K562 (cell line): ENCODE results near the gene ACOT2.
"Not testable (repeated sequence)": the region's sequence is repeated elsewhere in the genome, so short reads cannot be mapped to it uniquely, and the experiment has no call there.

ENCODE experiments used
- CCAR2 ChIP-seq: fragments of 200-400 bp; formaldehyde crosslinking; IDR thresholded peaks from 2 replicates; pipeline ENCODE4 v1.6.1; 2017; ENCODE audit warnings: mild to moderate bottlenecking, low read depth, low read length
- CREBBP ChIP-seq: IDR thresholded peaks from one replicate; pipeline ENCODE4 v1.6.1; 2012; ENCODE audit warnings: low read depth, mild to moderate bottlenecking, control low read depth, inconsistent platforms, low read length
- ELK1 ChIP-seq: sonication (generic); formaldehyde crosslinking; IDR thresholded peaks from 2 replicates; pipeline ENCODE4 v1.8.1; 2022; ENCODE audit warnings: missing genetic modification reagents
- EZH2 ChIP-seq: IDR thresholded peaks from 2 replicates; pipeline ENCODE4 v1.6.1; 2012; ENCODE audit warnings: low read depth, mild to moderate bottlenecking, inconsistent platforms, low read length, borderline replicate concordance
- FOXJ3 ChIP-seq: sonication (generic); formaldehyde crosslinking; IDR thresholded peaks from 2 replicates; pipeline ENCODE4 v1.4.0; 2020; ENCODE audit warnings: mild to moderate bottlenecking, missing genetic modification reagents
- MCM7 ChIP-seq, 2 experiments: fragments of 450-650 bp; IDR thresholded peaks; 2 replicates each; pipeline ENCODE4 v1.6.1; 2016 to 2018
- MTA1 ChIP-seq: fragments of 450-650 bp; IDR thresholded peaks from 2 replicates; pipeline ENCODE4 v1.6.1; 2017; ENCODE audit warnings: borderline replicate concordance
- PHF8 ChIP-seq: fragments of 200-600 bp; sonication (generic); IDR thresholded peaks from 2 replicates; pipeline ENCODE4 v1.6.1; 2012; ENCODE audit warnings: mixed run types, mild to moderate bottlenecking, inconsistent platforms, low read length, moderate library complexity, borderline replicate concordance
- POLR2A ChIP-seq: fragments of 450-650 bp; conservative IDR thresholded peaks from 2 replicates; pipeline ENCODE4 v1.6.1; 2016
- RBM39 ChIP-seq: fragments of 200-400 bp; formaldehyde crosslinking; optimal IDR thresholded peaks from 2 replicates; pipeline ENCODE3; 2018; ENCODE audit warnings: low read depth, low read length
- SRF ChIP-seq, 2 experiments: fragments of 250-450, 450-650 bp in 1 of 2; sonication (Bioruptor Pico) in 1 of 2; sonication (generic) in 1 of 2; formaldehyde crosslinking; IDR thresholded peaks; 2 replicates each; pipeline versions ENCODE4 v1.5.0 to v1.5.1; 2020 to 2022; ENCODE audit warnings: mild to moderate bottlenecking in 1 of 2, missing genetic modification reagents in 1 of 2
- ZNF518B ChIP-seq: fragments of 250-450 bp; sonication (Bioruptor Pico); IDR thresholded peaks from 2 replicates; pipeline ENCODE4 v1.5.0; 2021; ENCODE audit warnings: mild to moderate bottlenecking, moderate library complexity
- TF ChIP-seq, protein P1 (sequence below), 3 experiments: IDR thresholded peaks in 2 of 3; conservative IDR thresholded peaks in 1 of 3; 2 replicates each; pipeline ENCODE4 v1.5.1; 2011 to 2012; ENCODE audit warnings: low read length in 3 of 3, mild to moderate bottlenecking in 3 of 3, control low read depth in 2 of 3, improper control_type of control experiment in 1 of 3, inconsistent platforms in 1 of 3, low read depth in 1 of 3, mixed read lengths in 1 of 3, moderate library complexity in 1 of 3; ENCODE audit not compliant: insufficient read depth in 2 of 3
- TF ChIP-seq, protein P2 (sequence below): fragments of 200-800 bp; sonication (Bioruptor generic); IDR thresholded peaks from 2 replicates; pipeline ENCODE4 v1.6.1; 2016; ENCODE audit warnings: missing genetic modification characterization, missing compliant biosample characterization

DNA sequence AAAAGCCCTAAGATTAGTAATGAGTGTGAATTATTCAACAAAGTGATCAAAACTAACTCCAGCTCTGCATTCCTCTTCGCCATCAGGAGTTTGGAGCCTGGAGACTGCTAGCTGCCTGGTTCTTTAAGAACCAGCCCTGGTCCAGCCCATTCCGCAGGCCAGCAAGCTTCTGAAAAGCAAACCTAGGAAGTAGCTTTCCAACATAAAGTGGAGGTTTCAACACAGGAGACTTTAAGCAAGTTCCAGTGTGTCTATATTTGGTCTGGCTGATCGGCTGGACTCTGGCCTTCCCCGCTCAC lies 178 bp upstream of the ACOT2 start:
- TF ChIP-seq CCAR2; MTA1; POLR2A; PHF8; FOXJ3 (CRISPR knock-in tag); MCM7 (IDR thresholded peaks at IDR 0.05); ELK1 (CRISPR knock-in tag); SRF (CRISPR knock-in tag; IDR thresholded peaks at IDR 0.05); RBM39; ZNF518B (CRISPR knock-in tag); EZH2; CREBBP: not testable (repeated sequence)
- TF ChIP-seq, protein P1, sequence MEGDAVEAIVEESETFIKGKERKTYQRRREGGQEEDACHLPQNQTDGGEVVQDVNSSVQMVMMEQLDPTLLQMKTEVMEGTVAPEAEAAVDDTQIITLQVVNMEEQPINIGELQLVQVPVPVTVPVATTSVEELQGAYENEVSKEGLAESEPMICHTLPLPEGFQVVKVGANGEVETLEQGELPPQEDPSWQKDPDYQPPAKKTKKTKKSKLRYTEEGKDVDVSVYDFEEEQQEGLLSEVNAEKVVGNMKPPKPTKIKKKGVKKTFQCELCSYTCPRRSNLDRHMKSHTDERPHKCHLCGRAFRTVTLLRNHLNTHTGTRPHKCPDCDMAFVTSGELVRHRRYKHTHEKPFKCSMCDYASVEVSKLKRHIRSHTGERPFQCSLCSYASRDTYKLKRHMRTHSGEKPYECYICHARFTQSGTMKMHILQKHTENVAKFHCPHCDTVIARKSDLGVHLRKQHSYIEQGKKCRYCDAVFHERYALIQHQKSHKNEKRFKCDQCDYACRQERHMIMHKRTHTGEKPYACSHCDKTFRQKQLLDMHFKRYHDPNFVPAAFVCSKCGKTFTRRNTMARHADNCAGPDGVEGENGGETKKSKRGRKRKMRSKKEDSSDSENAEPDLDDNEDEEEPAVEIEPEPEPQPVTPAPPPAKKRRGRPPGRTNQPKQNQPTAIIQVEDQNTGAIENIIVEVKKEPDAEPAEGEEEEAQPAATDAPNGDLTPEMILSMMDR (IDR thresholded peaks at IDR 0.05 in 2 of 3, conservative IDR thresholded peaks at IDR 0.05 in 1 of 3; ENCODE audit: insufficient read depth in 2 of 3, low read depth in 1 of 3, low read length in 3 of 3) = not testable (repeated sequence)
- TF ChIP-seq, protein P2, sequence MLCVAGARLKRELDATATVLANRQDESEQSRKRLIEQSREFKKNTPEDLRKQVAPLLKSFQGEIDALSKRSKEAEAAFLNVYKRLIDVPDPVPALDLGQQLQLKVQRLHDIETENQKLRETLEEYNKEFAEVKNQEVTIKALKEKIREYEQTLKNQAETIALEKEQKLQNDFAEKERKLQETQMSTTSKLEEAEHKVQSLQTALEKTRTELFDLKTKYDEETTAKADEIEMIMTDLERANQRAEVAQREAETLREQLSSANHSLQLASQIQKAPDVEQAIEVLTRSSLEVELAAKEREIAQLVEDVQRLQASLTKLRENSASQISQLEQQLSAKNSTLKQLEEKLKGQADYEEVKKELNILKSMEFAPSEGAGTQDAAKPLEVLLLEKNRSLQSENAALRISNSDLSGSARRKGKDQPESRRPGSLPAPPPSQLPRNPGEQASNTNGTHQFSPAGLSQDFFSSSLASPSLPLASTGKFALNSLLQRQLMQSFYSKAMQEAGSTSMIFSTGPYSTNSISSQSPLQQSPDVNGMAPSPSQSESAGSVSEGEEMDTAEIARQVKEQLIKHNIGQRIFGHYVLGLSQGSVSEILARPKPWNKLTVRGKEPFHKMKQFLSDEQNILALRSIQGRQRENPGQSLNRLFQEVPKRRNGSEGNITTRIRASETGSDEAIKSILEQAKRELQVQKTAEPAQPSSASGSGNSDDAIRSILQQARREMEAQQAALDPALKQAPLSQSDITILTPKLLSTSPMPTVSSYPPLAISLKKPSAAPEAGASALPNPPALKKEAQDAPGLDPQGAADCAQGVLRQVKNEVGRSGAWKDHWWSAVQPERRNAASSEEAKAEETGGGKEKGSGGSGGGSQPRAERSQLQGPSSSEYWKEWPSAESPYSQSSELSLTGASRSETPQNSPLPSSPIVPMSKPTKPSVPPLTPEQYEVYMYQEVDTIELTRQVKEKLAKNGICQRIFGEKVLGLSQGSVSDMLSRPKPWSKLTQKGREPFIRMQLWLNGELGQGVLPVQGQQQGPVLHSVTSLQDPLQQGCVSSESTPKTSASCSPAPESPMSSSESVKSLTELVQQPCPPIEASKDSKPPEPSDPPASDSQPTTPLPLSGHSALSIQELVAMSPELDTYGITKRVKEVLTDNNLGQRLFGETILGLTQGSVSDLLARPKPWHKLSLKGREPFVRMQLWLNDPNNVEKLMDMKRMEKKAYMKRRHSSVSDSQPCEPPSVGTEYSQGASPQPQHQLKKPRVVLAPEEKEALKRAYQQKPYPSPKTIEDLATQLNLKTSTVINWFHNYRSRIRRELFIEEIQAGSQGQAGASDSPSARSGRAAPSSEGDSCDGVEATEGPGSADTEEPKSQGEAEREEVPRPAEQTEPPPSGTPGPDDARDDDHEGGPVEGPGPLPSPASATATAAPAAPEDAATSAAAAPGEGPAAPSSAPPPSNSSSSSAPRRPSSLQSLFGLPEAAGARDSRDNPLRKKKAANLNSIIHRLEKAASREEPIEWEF (CRISPR knock-in tag) = not testable (repeated sequence)
